Right atrium auricular region (tissue), 2 donors: Measurements from ENCODE around the gene WDR46. TPM values are rescaled to one million over a fixed set of nuclear protein-coding genes. Genes with fewer than 3 reads are reported as not detected.

Source experiments
- DNase-seq: peaks from one replicate; pipeline ENCODE4 v3.0.0-alpha.2; 2019; ENCODE audit warnings: low spot score
- H3K27ac ChIP-seq, 2 donors: fragments of 200-600 bp; sonication (generic); 1 replicate in 1 of 2; 2 replicates in 1 of 2; pipeline ENCODE4 v1.5.1; 2016 to 2019
- H3K27me3 ChIP-seq, 2 donors: fragments of 200-600 bp; sonication (generic); one replicate each; pipeline versions ENCODE4 v1.5.1 to v1.6.0; 2017 to 2019
- H3K36me3 ChIP-seq: fragments of 200-600 bp; sonication (generic); one replicate; pipeline ENCODE4 v1.5.1; 2016
- H3K4me1 ChIP-seq, 2 donors: fragments of 200-600 bp; sonication (generic); one replicate each; pipeline versions ENCODE4 v1.5.1 to v1.6.0; 2017 to 2019
- H3K4me3 ChIP-seq, 2 donors: fragments of 200-600 bp; sonication (generic); 1 replicate in 1 of 2; 2 replicates in 1 of 2; pipeline ENCODE4 v1.5.1; 2017 to 2019; ENCODE audit warnings: mild to moderate bottlenecking in 1 of 2, moderate library complexity in 1 of 2
- H3K9me3 ChIP-seq, 2 donors: fragments of 200-600 bp; sonication (generic); one replicate each; pipeline ENCODE4 v1.5.1; 2019
- microRNA-seq, 2 donors: library from miRNA; unstranded; fragments of <30 nt; microRNA quantifications; one replicate each; pipeline ENCODE4, GENCODE V29; 2016 to 2017; ENCODE audit warnings: borderline number of aligned reads in 2 of 2, borderline replicate concordance in 1 of 2
- total RNA-seq, 2 donors: library from RNA; depleted of rRNA; stranded (reverse); fragments of >200 nt; gene quantifications; one replicate each; pipeline ENCODE4 v1.1.0, GENCODE V29; 2016
- TF ChIP-seq, protein P1 (sequence below), 2 donors: fragments of 200-600 bp; sonication (generic); IDR thresholded peaks; one replicate each; pipeline ENCODE4 v1.5.1; 2019; ENCODE audit warnings: antibody characterized with exemption in 2 of 2

Gene WDR46
- total RNA-seq, 2 donors from 2014 or later = 22.5 to 30.9 TPM

- TF ChIP-seq, protein P1, sequence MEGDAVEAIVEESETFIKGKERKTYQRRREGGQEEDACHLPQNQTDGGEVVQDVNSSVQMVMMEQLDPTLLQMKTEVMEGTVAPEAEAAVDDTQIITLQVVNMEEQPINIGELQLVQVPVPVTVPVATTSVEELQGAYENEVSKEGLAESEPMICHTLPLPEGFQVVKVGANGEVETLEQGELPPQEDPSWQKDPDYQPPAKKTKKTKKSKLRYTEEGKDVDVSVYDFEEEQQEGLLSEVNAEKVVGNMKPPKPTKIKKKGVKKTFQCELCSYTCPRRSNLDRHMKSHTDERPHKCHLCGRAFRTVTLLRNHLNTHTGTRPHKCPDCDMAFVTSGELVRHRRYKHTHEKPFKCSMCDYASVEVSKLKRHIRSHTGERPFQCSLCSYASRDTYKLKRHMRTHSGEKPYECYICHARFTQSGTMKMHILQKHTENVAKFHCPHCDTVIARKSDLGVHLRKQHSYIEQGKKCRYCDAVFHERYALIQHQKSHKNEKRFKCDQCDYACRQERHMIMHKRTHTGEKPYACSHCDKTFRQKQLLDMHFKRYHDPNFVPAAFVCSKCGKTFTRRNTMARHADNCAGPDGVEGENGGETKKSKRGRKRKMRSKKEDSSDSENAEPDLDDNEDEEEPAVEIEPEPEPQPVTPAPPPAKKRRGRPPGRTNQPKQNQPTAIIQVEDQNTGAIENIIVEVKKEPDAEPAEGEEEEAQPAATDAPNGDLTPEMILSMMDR (IDR thresholded peaks at IDR 0.05) = no peak
- no peaks in the 10 kb centered on the region for H3K27me3 ChIP-seq
- H3K36me3 ChIP-seq = no peaks in the 10 kb centered on the region
- no peaks in the 10 kb centered on the region for H3K4me1 ChIP-seq
- no peak overlapping the region for H3K27ac ChIP-seq
- no peaks in the 10 kb centered on the region for H3K9me3 ChIP-seq
- DNase-seq = no peak
- no peak overlapping the region for H3K4me3 ChIP-seq
These were observed 52.7 kb downstream of the WDR46 start for GRCh38 chr6:33236328-33236727.

DNA sequence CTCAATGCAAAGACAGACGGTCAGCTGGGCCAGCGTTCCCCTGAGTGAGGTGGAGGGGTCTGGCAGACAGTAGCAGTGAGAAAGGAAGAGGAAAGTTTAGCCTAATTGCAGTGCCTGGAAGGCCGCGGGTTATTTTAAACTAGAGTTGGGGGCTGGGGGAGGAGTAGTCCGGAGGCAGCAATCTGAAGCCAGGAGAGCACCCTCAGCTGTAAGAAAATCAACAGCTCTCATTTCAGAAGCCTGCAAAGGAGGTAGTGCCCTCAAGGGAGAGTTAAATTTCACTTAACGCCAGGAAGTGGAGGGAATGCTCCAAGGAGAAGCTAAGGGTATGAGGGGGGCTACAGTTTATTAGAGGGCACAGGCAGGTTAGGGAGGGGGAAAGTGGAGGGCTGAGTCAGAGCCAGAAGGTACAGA, 53.8 kb downstream of the WDR46 start:
- no peaks in the 10 kb centered on the region for H3K9me3 ChIP-seq
- H3K27me3 ChIP-seq = no peaks in the 10 kb centered on the region
- no peak overlapping the region for H3K27ac ChIP-seq
- no peak for DNase-seq
- TF ChIP-seq, protein P1 (IDR thresholded peaks at IDR 0.05) = no peak
- no peak overlapping the region for H3K4me3 ChIP-seq
- H3K36me3 ChIP-seq = no peaks in the 10 kb centered on the region
- no peaks in the 10 kb centered on the region for H3K4me1 ChIP-seq

Small RNA genes lying within 50 kb of the gene (microRNA-seq; reads per million reads assigned to microRNA genes)
- gene MIR6834 (0 to 0.71 reads per million in 2 donors), gene MIR6873 (0 reads per million in 2 donors)

Other genes with a start within 250 kb of the WDR46 start
- 10 to 100 TPM; 13.1 to 60.5 TPM for gene HLA-DPA1, start 215.6 kb downstream of the WDR46 start, total RNA-seq
- 10 to 100 TPM; 22.0 to 76.7 TPM for gene HLA-DPB1, start 213.2 kb downstream of the WDR46 start, total RNA-seq
- 1 to 10 TPM in 1 of 2 donors, under 1 TPM in 1; 0.63 to 1.5 TPM for gene COL11A2, start 96.8 kb downstream of the WDR46 start, total RNA-seq
- 10 to 100 TPM; 17.1 to 17.4 TPM for gene RXRB, start 88.6 kb downstream of the WDR46 start, total RNA-seq
- gene SLC39A7, start 88.4 kb downstream of the WDR46 start, total RNA-seq = 10 to 100 TPM; 67.0 to 70.0 TPM
- 10 to 100 TPM; 10.3 to 31.4 TPM for gene HSD17B8, start 84.6 kb downstream of the WDR46 start, total RNA-seq
- 10 to 100 TPM in 1 of 2 donors, 1 to 10 TPM in 1; 7.5 to 13.9 TPM for gene RING1, start 80.7 kb downstream of the WDR46 start, total RNA-seq
- gene VPS52, start 17.4 kb downstream of the WDR46 start, total RNA-seq = 10 to 100 TPM; 19.0 to 31.7 TPM
- 1,000 to 10,000 TPM; 1,188 to 1,719 TPM for gene RPS18, start 17.2 kb downstream of the WDR46 start, total RNA-seq
- 10 to 100 TPM in 1 of 2 donors, 1 to 10 TPM in 1; 9.4 to 12.1 TPM for gene B3GALT4, start 12.1 kb downstream of the WDR46 start, total RNA-seq
- 10 to 100 TPM; 23.4 to 29.5 TPM for gene PFDN6, start 362 bp upstream of the WDR46 start, total RNA-seq
- 10 to 100 TPM; 23.0 to 36.9 TPM for gene RGL2, start 9.7 kb upstream of the WDR46 start, total RNA-seq
- 100 to 1,000 TPM in 1 of 2 donors, 10 to 100 TPM in 1; 80.0 to 103 TPM for gene TAPBP, start 24.8 kb upstream of the WDR46 start, total RNA-seq
- gene ZBTB22, start 28.5 kb upstream of the WDR46 start, total RNA-seq = 10 to 100 TPM; 11.9 to 18.9 TPM
- 10 to 100 TPM; 22.6 to 31.8 TPM for gene DAXX, start 33.7 kb upstream of the WDR46 start, total RNA-seq
- gene KIFC1, start 102.6 kb upstream of the WDR46 start, total RNA-seq = 1 to 10 TPM in 1 of 2 donors, under 1 TPM in 1; 0.59 to 1.6 TPM
- 10 to 100 TPM; 51.8 to 69.8 TPM for gene PHF1, start 121.8 kb upstream of the WDR46 start, total RNA-seq
- 100 to 1,000 TPM; 118 to 119 TPM for gene CUTA, start 128.9 kb upstream of the WDR46 start, total RNA-seq
- gene SYNGAP1, start 130.8 kb upstream of the WDR46 start, total RNA-seq = 10 to 100 TPM in 1 of 2 donors, 1 to 10 TPM in 1; 3.6 to 10.1 TPM
- gene ZBTB9, start 165.3 kb upstream of the WDR46 start, total RNA-seq = 1 to 10 TPM; 1.3 to 4.1 TPM